NOMO-1 (cell line): ENCODE data around the gene ATF6.
"Not testable (repeated sequence)": the region's sequence is repeated elsewhere in the genome, so short reads cannot be mapped to it uniquely, and the experiment has no call there.

ENCODE experiments used
- DNase-seq, 2 experiments: peaks; one replicate each; lab custom pipeline; 2025; ENCODE audit not compliant: unreplicated experiment in 2 of 2; lab: John Stamatoyannopoulos, UW

The ATF6 gene

GRCh38 chr1:161826478-161826877 lies 60.4 kb downstream of the ATF6 start:
- no peak for DNase-seq

- DNase-seq: no peak
These were observed 61.7 kb downstream of the ATF6 start for GRCh38 chr1:161827786-161828185.

DNA sequence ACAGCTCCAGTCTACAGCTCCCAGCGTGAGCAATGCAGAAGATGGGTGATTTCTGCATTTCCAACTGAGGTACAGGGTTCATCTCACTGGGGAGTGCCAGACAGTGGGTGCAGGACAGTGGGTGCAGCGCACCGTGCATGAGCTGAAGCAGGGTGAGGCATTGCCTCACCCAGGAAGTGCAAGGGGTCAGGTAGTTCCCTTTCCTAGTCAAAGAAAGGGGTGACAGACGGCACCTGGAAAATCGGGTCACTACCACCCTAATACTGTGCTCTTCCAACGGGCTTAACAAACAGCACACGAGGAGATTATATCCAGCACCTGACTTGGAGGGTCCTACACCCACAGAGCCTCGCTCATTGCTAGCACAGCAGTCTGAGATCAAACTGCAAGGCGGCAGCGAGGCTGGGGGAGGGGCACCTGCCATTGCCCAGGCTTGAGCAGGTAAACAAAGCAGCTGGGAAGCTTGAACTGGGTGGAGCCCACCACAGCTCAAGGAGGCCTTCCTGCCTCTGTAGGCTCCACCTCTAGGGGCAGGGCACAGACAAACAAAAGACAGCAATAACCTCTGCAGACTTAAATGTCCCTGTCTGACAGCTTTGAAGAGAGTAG lies 66.3 kb downstream of the ATF6 start:
- not testable (repeated sequence) for DNase-seq

DNA sequence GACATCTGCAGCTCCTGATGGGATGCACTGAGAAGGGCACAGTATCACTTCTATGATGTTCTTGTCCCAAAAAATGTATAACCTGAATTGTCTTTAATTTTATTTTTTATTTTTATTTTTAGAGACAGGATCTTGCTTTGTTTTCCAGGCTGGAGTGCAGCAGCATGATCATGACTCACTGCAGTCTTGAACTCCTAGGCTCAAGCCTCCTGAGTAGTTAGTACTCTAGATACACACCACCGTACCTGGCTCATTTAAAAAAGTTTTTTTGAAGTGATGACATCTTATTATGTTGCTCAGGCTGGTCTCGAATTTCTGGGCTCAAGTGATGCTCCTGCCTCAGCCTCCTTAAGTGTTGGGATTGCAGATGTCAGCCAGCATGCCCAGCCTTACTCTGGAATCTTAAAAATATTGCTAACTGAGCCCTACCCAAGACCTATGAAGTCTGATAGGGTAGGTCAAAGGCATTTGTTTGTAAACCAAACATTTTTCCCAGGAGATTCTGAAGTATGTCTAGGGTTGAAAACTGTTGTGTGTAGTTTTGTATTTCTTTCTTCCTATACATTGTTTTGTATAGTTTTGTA lies 68.9 kb downstream of the ATF6 start:
- DNase-seq: no peak

GRCh38 chr1:161836018-161836417 lies 69.9 kb downstream of the ATF6 start:
- DNase-seq: no peak

GRCh38 chr1:161838362-161838761 lies 72.2 kb downstream of the ATF6 start:
- no peak for DNase-seq

DNA sequence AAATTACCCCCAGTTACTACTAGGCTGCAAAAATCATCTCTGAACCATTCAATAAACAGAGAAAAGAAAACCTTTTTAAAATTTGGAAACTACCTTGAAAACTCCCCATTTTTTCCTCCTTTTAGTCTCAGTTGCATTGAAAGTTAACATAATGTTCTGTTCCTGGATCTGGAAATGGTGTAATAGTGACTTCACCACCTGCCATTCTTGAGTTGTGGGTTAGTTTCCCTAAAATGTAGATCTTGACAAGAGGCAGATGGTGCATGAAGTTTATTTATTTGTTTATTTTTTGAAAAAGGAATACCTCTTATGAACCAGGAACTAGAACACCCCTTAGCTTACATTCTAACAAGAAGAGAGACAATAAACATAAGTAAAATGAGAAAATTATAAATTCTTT lies 72.8 kb downstream of the ATF6 start:
- no peak for DNase-seq

DNA sequence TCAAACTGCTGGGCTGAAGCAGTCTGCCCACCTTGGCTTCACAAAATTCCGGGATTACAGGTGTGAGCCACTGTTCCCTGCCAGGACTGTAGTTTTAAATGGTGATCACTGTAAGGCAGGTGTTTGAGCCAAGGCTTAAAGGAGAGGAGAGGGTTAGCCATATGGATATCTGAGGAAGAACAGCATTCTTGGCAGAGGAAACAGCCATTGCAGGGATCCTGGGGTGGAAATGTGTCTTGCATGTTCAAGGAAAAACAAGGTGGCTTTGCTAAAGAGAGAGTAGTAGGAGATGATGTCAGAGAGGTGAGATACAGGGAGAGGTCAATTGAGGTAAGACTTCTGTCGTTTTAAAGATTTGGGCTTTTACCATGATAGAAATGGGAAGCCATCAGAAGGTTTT lies 73.5 kb downstream of the ATF6 start:
- DNase-seq: no peak

DNA sequence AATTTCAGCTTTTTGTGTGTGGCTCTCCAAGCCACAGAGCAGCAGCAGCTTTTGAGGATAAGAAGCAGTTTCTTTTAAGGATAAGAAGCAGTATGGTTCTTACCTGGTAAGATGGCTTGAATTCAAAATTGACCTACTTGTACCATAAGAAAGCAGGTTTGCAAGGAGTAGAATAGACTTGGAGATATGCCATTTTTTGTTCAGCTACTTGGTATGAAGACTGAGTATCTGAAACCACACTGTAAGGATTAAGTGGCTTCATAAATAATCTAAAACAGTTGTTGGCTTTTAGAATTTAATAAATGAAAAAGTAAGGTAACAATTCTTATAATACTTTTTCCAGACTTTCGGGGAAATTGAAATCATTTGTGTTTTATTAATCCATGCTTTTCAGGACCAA lies 74.2 kb downstream of the ATF6 start:
- no peak for DNase-seq

- no peak for DNase-seq
These were observed 77.0 kb downstream of the ATF6 start for GRCh38 chr1:161843156-161843555.

DNA sequence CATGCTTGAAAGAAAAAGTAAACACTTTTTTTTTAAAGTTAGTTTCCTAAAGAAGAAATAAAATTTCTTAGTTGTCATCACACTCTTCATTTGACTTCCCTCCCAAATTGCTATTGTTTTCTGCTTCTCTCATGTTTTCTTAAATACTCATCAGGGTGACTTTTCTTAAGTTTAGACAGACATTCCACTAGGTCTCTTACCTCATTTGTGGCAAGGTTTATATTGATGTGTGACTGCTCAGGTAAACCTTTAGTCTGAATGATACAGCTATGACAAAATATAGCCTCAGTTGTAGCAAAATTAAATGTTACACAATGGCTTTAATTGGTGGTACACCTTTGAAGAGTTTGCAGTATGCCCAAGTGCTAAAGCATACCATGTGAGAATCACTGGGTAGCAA lies 78.6 kb downstream of the ATF6 start:
- DNase-seq: no peak

- no peak for DNase-seq
These were observed 82.6 kb downstream of the ATF6 start for GRCh38 chr1:161848676-161849075.

- no peak for DNase-seq
These were observed 83.4 kb downstream of the ATF6 start for GRCh38 chr1:161849518-161849917.

DNA sequence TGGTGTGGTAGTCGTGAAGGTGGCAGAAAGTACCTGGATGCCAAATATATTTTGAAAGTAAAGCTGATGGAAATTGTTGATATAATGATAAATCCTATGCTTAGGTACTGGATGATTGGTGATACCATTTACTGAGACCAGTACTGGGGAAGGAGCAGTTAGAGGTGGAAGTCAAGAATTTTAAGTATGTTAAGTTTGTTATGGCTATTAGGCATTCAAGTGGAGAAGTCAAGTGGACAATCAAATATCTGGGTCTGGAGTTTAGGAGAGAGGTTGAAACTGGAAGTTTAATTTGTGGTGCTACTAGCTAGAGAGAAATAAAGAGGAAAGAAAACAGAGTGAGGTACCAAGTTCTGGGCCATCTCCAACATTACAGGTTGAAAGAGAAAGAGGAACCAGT lies 89.1 kb downstream of the ATF6 start:
- no peak for DNase-seq

DNA sequence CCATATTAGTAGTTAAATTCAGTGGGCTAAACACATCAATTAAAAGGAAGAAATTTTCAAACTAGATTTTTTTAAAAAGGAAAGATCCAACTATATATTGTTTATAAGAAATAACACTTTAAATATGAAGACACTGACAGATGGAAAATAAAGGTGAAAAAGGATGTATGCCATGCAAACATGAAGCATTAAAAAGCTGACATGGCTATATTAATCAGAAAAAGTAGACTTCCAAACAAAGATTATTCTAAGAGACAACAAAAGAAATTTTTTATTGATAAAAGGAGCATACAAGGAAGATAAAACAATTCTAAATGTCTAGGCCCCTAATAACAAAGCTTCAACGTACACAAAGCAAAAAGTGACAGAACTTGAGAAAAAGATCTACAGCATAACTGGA lies 92.2 kb downstream of the ATF6 start:
- no peak for DNase-seq

DNA sequence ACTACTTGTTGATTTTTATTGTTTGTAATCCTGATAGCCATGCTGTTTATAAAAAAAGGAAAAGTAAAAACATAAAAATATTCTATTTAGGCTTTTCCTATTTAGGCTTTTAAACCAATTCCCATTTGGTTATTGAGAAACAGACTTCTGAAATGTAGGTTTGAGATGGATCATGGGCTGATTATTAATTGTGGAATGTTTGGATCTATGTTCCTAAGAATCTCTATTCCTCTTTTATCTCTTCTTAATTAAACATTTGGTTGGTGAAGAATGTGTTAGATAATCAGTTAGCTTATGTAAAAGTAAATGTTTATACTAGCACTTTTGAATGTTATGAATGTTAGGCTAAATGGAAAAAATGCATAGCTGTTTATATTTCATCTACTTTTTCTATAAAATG lies 97.4 kb downstream of the ATF6 start:
- DNase-seq: no peak

GRCh38 chr1:161864577-161864976 lies 98.5 kb downstream of the ATF6 start:
- DNase-seq: no peak

- no peak for DNase-seq
These were observed 100.1 kb downstream of the ATF6 start for GRCh38 chr1:161866241-161866640.

GRCh38 chr1:161868832-161869231 lies 102.7 kb downstream of the ATF6 start:
- no peak for DNase-seq

DNA sequence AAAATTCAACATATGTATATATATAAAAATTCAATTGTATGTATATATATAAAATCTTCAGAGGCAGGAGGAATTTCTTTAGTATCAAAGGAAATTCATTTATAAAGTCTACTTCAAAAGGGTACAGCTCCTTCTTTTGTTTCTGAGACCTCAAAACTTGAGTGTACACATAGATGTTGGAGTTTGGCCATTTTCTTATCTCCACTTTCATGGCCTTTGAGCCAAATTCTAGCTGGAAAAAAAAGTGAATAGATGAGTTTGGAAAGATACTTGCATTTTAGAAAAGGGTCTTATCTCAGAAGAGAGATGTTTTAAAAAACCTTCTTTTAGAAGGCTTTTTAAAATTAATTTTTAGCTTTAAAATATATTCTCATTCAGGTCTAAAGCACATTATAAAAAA lies 103.2 kb downstream of the ATF6 start:
- no peak for DNase-seq

DNA sequence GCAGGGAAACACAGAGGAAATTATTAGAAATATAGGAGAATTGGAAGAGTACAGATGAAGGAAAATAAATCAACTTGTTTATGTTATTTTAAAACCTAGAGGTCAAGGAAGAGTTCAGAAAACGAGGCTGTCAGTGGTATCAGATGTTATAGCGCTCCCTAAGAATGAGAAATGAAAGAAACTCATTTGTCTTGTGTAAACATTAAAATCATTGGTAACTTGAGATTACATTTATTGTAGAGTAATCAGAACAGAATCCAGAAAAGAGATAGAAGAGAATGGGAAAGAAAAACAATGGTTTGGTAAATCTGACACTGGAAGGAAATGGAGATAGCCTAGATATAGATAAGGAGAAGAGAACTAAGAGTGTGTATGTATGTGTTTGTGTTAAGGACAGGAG lies 106.4 kb downstream of the ATF6 start:
- no peak for DNase-seq

DNA sequence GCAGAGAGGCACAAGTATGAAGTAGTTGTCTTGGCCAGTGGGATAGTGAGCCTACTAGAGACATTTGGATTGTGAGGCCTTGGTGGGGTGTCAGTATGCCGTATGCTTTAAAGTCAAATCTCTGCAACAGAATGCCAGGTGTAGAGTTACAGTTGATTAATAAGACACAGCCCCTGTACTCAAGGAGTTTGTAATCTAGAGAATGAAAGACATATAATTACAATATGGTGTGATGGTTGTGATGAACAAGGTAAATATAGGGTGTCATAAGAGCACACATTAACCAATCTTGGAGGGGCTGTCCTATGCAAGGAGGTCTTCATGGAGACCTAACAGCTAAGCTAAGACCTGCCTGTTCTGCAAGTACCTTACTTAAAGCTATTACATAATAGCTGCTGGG lies 113.1 kb downstream of the ATF6 start:
- DNase-seq: no peak

DNA sequence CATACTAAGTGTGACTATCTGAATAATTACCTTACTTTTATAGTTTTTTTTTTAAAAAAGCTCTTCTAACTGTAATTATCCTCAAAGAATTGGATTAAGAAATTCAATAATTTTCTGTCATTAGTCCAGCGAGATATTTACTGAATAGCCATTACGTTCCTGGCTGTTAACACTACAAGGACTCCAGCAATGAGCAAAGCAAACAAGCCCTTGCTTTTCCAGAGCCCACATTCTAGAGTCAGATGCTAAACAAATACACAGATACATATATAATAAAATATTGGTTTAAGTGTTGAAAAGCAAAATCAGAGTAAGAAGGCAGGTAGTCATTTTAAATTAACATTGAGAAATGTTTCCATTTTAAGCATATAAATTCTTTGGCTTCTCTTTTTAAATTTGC lies 118.4 kb downstream of the ATF6 start:
- no peak for DNase-seq
